Measurements from ENCODE around the gene MAST4.

GRCh38 chr5:66922881-66923280 is 326.7 kb downstream of the MAST4 start:
- no peak for TF ChIP-seq POLR2AphosphoS5 (IDR thresholded peaks at IDR 0.05; ENCODE audit: low read depth, low read length)
- no peak for TF ChIP-seq SRSF4 (IDR thresholded peaks at IDR 0.05; ENCODE audit: low read depth, low read length, poor library complexity, severe bottlenecking)
- TF ChIP-seq ZNF138 (CRISPR knock-in tag; IDR thresholded peaks at IDR 0.05; ENCODE audit: low read depth) = no peak
- no peak for TF ChIP-seq MYC (CRISPR knock-in tag; IDR thresholded peaks at IDR 0.05; ENCODE audit: borderline replicate concordance)
- TF ChIP-seq HNF4A (CRISPR knock-in tag; IDR thresholded peaks at IDR 0.05) = no peak
- TF ChIP-seq FIP1L1 (IDR thresholded peaks at IDR 0.05; ENCODE audit: borderline replicate concordance, insufficient read depth, low read depth, low read length) = no peak
- TF ChIP-seq SMAD1 (CRISPR knock-in tag; IDR thresholded peaks at IDR 0.05; ENCODE audit: borderline replicate concordance, low read depth) = no peak
- TF ChIP-seq NR2C2 (CRISPR knock-in tag; IDR thresholded peaks at IDR 0.05; ENCODE audit: borderline replicate concordance) = no peak
- TF ChIP-seq U2AF2 (IDR thresholded peaks at IDR 0.05; ENCODE audit: low read depth, low read length) = no peak
- TF ChIP-seq FOSL1 (CRISPR knock-in tag; IDR thresholded peaks at IDR 0.05; ENCODE audit: borderline replicate concordance) = no peak
- no peak for TF ChIP-seq ZNF619 (CRISPR knock-in tag; IDR thresholded peaks at IDR 0.05)
- TF ChIP-seq EZH2 (conservative IDR thresholded peaks at IDR 0.05; ENCODE audit: low read depth, low read length) = no peak

Measured in HepG2 (cell line).